Liver (tissue), 9 donors: ENCODE data around the gene CDR2. TPM values are rescaled to one million over a fixed set of nuclear protein-coding genes. Genes with fewer than 3 reads are reported as not detected.

Experiments used
- DNase-seq: peaks from one replicate; pipeline ENCODE4 v3.0.0-alpha.2; 2017; ENCODE audit warnings: low spot score
- H3K27ac ChIP-seq, 2 donors: one replicate each; pipeline ENCODE4 v1.7.0; 2013; ENCODE audit warnings: inconsistent platforms in 2 of 2, low read length in 2 of 2, control low read depth in 1 of 2, low read depth in 1 of 2, mild to moderate bottlenecking in 1 of 2
- H3K27me3 ChIP-seq, 4 donors: one replicate each; pipeline versions ENCODE4 v1.6.1 to v1.7.0; 2013; ENCODE audit warnings: low read length in 3 of 4, inconsistent platforms in 1 of 4, mild to moderate bottlenecking in 1 of 4, moderate library complexity in 1 of 4; ENCODE audit not compliant: control insufficient read depth in 4 of 4, insufficient read depth in 4 of 4
- H3K36me3 ChIP-seq, 4 donors: one replicate each; pipeline versions ENCODE4 v1.6.1 to v1.7.0; 2013; ENCODE audit warnings: low read length in 3 of 4, mild to moderate bottlenecking in 3 of 4, low read depth in 1 of 4, moderate library complexity in 1 of 4; ENCODE audit not compliant: control insufficient read depth in 4 of 4, insufficient read depth in 3 of 4
- H3K4me1 ChIP-seq, 4 donors: one replicate each; pipeline versions ENCODE4 v1.6.1 to v1.7.0; 2013; ENCODE audit warnings: low read length in 3 of 4, mild to moderate bottlenecking in 3 of 4, moderate library complexity in 1 of 4; ENCODE audit not compliant: control insufficient read depth in 4 of 4, insufficient read depth in 4 of 4
- H3K4me3 ChIP-seq, 3 donors: one replicate each; pipeline versions ENCODE4 v1.6.1 to v1.7.0; 2013; ENCODE audit warnings: low read length in 3 of 3, control low read depth in 1 of 3, low read depth in 1 of 3, mild to moderate bottlenecking in 1 of 3
- H3K9ac ChIP-seq, 2 donors: one replicate each; pipeline ENCODE4 v1.7.0; 2013; ENCODE audit warnings: low read length in 2 of 2, mild to moderate bottlenecking in 2 of 2, moderate library complexity in 2 of 2, control low read depth in 1 of 2, low read depth in 1 of 2
- H3K9me3 ChIP-seq, 4 donors: one replicate each; pipeline versions ENCODE4 v1.6.1 to v1.7.0; 2013; ENCODE audit warnings: low read length in 3 of 4; ENCODE audit not compliant: control insufficient read depth in 4 of 4
- CTCF ChIP-seq: fragments of 150-350 bp; IDR thresholded peaks from 2 replicates; pipeline ENCODE4 v1.5.1; 2017; ENCODE audit warnings: improper control_type of control experiment, low read depth, low read length; ENCODE audit not compliant: missing input control
- EGR1 ChIP-seq, 2 donors: IDR thresholded peaks; 2 replicates each; pipeline ENCODE4 v1.6.1; 2016 to 2018; ENCODE audit warnings: antibody characterized with exemption in 2 of 2, low read depth in 2 of 2
- FOXA1 ChIP-seq: IDR thresholded peaks from 2 replicates; pipeline ENCODE4 v1.6.1; 2016; ENCODE audit warnings: antibody characterized with exemption
- FOXA2 ChIP-seq: IDR thresholded peaks from 2 replicates; pipeline ENCODE4 v1.6.1; 2016; ENCODE audit warnings: antibody characterized with exemption
- HNF4A ChIP-seq, 2 donors: conservative IDR thresholded peaks; 2 replicates each; pipeline ENCODE4 v1.6.1; 2016; ENCODE audit warnings: antibody characterized with exemption in 2 of 2, mild to moderate bottlenecking in 2 of 2
- JUND ChIP-seq, 2 donors: IDR thresholded peaks; 2 replicates each; pipeline ENCODE4 v1.6.1; 2016; ENCODE audit warnings: antibody characterized with exemption in 2 of 2
- MAX ChIP-seq: IDR thresholded peaks from 2 replicates; pipeline ENCODE4 v1.6.1; 2016; ENCODE audit warnings: antibody characterized with exemption
- NR2F2 ChIP-seq: IDR thresholded peaks from 2 replicates; pipeline ENCODE4 v1.6.1; 2016; ENCODE audit warnings: antibody characterized with exemption
- RXRA ChIP-seq, 2 donors: IDR thresholded peaks; 2 replicates each; pipeline ENCODE4 v1.6.1; 2017 to 2018; ENCODE audit warnings: antibody characterized with exemption in 2 of 2, mild to moderate bottlenecking in 1 of 2
- SP1 ChIP-seq: IDR thresholded peaks from 2 replicates; pipeline ENCODE4 v1.6.1; 2018; ENCODE audit warnings: antibody characterized with exemption, mild to moderate bottlenecking
- TAF1 ChIP-seq: conservative IDR thresholded peaks from 2 replicates; pipeline ENCODE4 v1.6.1; 2016; ENCODE audit warnings: antibody characterized with exemption, mild to moderate bottlenecking
- YY1 ChIP-seq: IDR thresholded peaks from 2 replicates; pipeline ENCODE4 v1.6.1; 2016; ENCODE audit warnings: antibody characterized with exemption, mild to moderate bottlenecking
- ZBTB33 ChIP-seq: IDR thresholded peaks from 2 replicates; pipeline ENCODE4 v1.6.1; 2016; ENCODE audit warnings: antibody characterized with exemption
- WGBS: extraction: QIAGEN DNeasy Blood & Tissue Kit; methylation state at CpG from one replicate; pipeline ENCODE4 v1.1.7; 2013; 5-methylcytosine and 5-hydroxymethylcytosine counted together
- polyA plus RNA-seq, 2 donors: library from polyadenylated mRNA; stranded (reverse) in 1 of 2; unstranded in 1 of 2; fragments of 200-250 nt in 1 of 2; fragments of >200 nt in 1 of 2; fragmentation: Nextera tagmentation in 1 of 2; extraction: Ambion mirVana in 1 of 2; gene quantifications; one replicate each; pipeline versions ENCODE4 v1.2.1 to v1.2.3, GENCODE V29; 2013 to 2015
- total RNA-seq, 2 donors: library from RNA; depleted of rRNA; stranded (reverse); fragments of >200 nt; gene quantifications; one replicate each; pipeline ENCODE4 v1.2.3, GENCODE V29; 2014
- donor health status: healthy.
- donor health status: healthy.
- donor health status: healthy.
- donor health status: healthy.
- donor health status: healthy.

Gene CDR2
- total and polyA plus RNA-seq, 4 donors, result 2.9 to 12.1 (median 9.7) TPM

GRCh38 chr16:22348291-22348690 is 26.1 kb downstream of the CDR2 start:
- Histone ChIP-seq H3K27me3 (no peaks in the 10 kb centered on the region), H3K36me3 (peaks cover 4 to 38% (median 16%) of the 10 kb centered on the region in 4 donors), H3K27ac (no peak overlapping the region), H3K4me1 (peaks cover 2 to 8% (median 7%) of the 10 kb centered on the region in 4 donors), H3K9me3 (no peaks in the 10 kb centered on the region), H3K9ac (no peak overlapping the region), H3K4me3 (no peak overlapping the region)
- WGBS, result 97% methylated on average over 2 of the region's 2 CpGs
- DNase-seq, result no peak
- no peak for TF ChIP-seq CTCF
- no peak for TF ChIP-seq FOXA2
- no peak for TF ChIP-seq RXRA (IDR thresholded peaks at IDR 0.05)
- TF ChIP-seq FOXA1, result no peak
- no peak for TF ChIP-seq JUND (IDR thresholded peaks at IDR 0.05)
- no peak for TF ChIP-seq TAF1
- TF ChIP-seq HNF4A (conservative IDR thresholded peaks at IDR 0.05), result no peak

- Histone ChIP-seq H3K9me3 (no peaks in the 10 kb centered on the region), H3K36me3 (peaks cover 4 to 41% (median 16%) of the 10 kb centered on the region in 4 donors), H3K27ac (no peak overlapping the region), H3K9ac (no peak overlapping the region), H3K27me3 (no peaks in the 10 kb centered on the region), H3K4me3 (no peak overlapping the region), H3K4me1 (peaks cover 0 to under 1% (median 0%) of the 10 kb centered on the region in 4 donors)
- TF ChIP-seq TAF1 (no peak), NR2F2 (no peak), HNF4A (conservative IDR thresholded peaks at IDR 0.05) (no peak), FOXA1 (no peak), CTCF (no peak)
- DNase-seq, result no peak
- 92% methylated on average over 20 of the region's 20 CpGs for WGBS
Observed at GRCh38 chr16:22347100-22347820, 27.2 kb downstream of the CDR2 start.

GRCh38 chr16:22346483-22346882 is 27.9 kb downstream of the CDR2 start:
- no peak for DNase-seq
- TF ChIP-seq CTCF, result no peak
- TF ChIP-seq RXRA (IDR thresholded peaks at IDR 0.05), result no peak
- TF ChIP-seq YY1, result no peak
- TF ChIP-seq EGR1 (IDR thresholded peaks at IDR 0.05; ENCODE audit: low read depth in 2 of 2), result no peak
- no peak for TF ChIP-seq TAF1
- TF ChIP-seq JUND (IDR thresholded peaks at IDR 0.05), result no peak
- TF ChIP-seq ZBTB33, result no peak
- TF ChIP-seq MAX, result no peak
- no peak for TF ChIP-seq SP1

More at GRCh38 chr16:22346483-22346882, 27.9 kb downstream of the CDR2 start:
- Histone ChIP-seq H3K27ac (no peak overlapping the region), H3K9ac (no peak overlapping the region), H3K36me3 (peaks cover 4 to 41% (median 16%) of the 10 kb centered on the region in 4 donors), H3K9me3 (no peaks in the 10 kb centered on the region), H3K4me3 (no peak overlapping the region), H3K4me1 (no peaks in the 10 kb centered on the region), H3K27me3 (no peaks in the 10 kb centered on the region)
- 73% methylated on average over 9 of the region's 9 CpGs for WGBS
